HepG2 (cell line): ENCODE results near the gene PDZD4. TPM values are rescaled to one million over a fixed set of nuclear protein-coding genes. Genes with fewer than 3 reads are reported as not detected.

Experiments
- ATAC-seq: fragments of 200-7000 bp; cut with Tn5 transposase; 3 replicates; pipeline ENCODE4 v1.9.1; 2020; ENCODE audit warnings: mild to moderate bottlenecking, moderate library complexity
- BruUV-seq: library from RNA; stranded (reverse); fragments of 400-500 nt; replicated peaks from 2 replicates; lab custom pipeline; 2021; lab: Mats Ljungman, UMichigan
- CTCF ChIA-PET: fragments of 300-600 bp; formaldehyde crosslinking; extraction: SDS; loops from one replicate; lab custom pipeline; 2021; ENCODE audit warnings: low total read pairs, inconsistent platforms, low intra/inter-chr PET ratio; lab: Yijun Ruan, JAX
- POLR2A ChIA-PET: fragments of 350-600 bp; sonication (Branson Sonifier 250); formaldehyde crosslinking; loops from one replicate; lab custom pipeline; 2020; ENCODE audit warnings: antibody characterized with exemption, inconsistent platforms; lab: Yijun Ruan, JAX
- DNase-seq: peaks from one replicate; pipeline ENCODE4 v3.0.0-alpha.2; 2015; ENCODE audit warnings: low spot score
- FAIRE-seq: peaks from 3 replicates; lab custom pipeline; 2011; peaks lifted over from hg19 to GRCh38; lab: Jason Lieb, UNC
- H2AFZ ChIP-seq: one replicate; pipeline ENCODE4 v1.6.1; 2011; ENCODE audit warnings: low read length, inconsistent platforms
- H3K27ac ChIP-seq: fragments of 300-600 bp; 3 replicates; pipeline ENCODE4 v1.8.0; 2011; ENCODE audit warnings: mixed run types, mild to moderate bottlenecking, mixed read lengths, low read length, inconsistent platforms; ENCODE audit not compliant: insufficient read depth; ENCODE audit errors: extremely low read length
- H3K27me3 ChIP-seq, 2 experiments: fragments of 200-600 bp in 1 of 2; 2 replicates in 1 of 2; 3 replicates in 1 of 2; pipeline versions ENCODE4 v1.6.0 to v1.8.0; 2011; ENCODE audit warnings: low read length in 2 of 2, mild to moderate bottlenecking in 2 of 2, moderate library complexity in 2 of 2, inconsistent platforms in 1 of 2; ENCODE audit not compliant: insufficient read depth in 2 of 2, control insufficient read depth in 1 of 2
- H3K36me3 ChIP-seq, 2 experiments: fragments of 200-600 bp in 1 of 2; replicated peaks in 1 of 2; 2 replicates in 1 of 2; 3 replicates in 1 of 2; pipeline versions ENCODE4 v1.5.1 to v1.8.0; 2011; ENCODE audit warnings: low read length in 2 of 2, inconsistent platforms in 1 of 2; ENCODE audit not compliant: insufficient read depth in 2 of 2, control insufficient read depth in 1 of 2
- H3K4me1 ChIP-seq: 2 replicates; pipeline ENCODE4 v1.5.1; 2012; ENCODE audit warnings: low read length, inconsistent platforms; ENCODE audit not compliant: insufficient read depth
- H3K4me2 ChIP-seq: 2 replicates; pipeline ENCODE4 v1.6.0; 2011; ENCODE audit warnings: low read depth, low read length, inconsistent platforms
- H3K4me3 ChIP-seq, 3 experiments: fragments of 200-600 bp in 1 of 3; sonication (generic), shearing (Covaris generic) in 1 of 3; replicated peaks in 1 of 3; 2 replicates each; pipeline ENCODE4 v1.5.1; 2011 to 2016; ENCODE audit warnings: low read length in 3 of 3, inconsistent platforms in 2 of 3, low read depth in 2 of 3, mild to moderate bottlenecking in 2 of 3, control low read depth in 1 of 3, mixed read lengths in 1 of 3; ENCODE audit not compliant: insufficient read depth in 1 of 3
- H3K79me2 ChIP-seq: one replicate; pipeline ENCODE4 v1.6.1; 2011; ENCODE audit warnings: low read length, inconsistent platforms; ENCODE audit not compliant: insufficient read depth
- H3K9ac ChIP-seq: 2 replicates; pipeline ENCODE4 v1.6.0; 2011; ENCODE audit warnings: mild to moderate bottlenecking, low read depth, low read length, inconsistent platforms; ENCODE audit not compliant: insufficient read depth
- H3K9me3 ChIP-seq: 2 replicates; pipeline ENCODE4 v1.5.1; 2012; ENCODE audit warnings: mild to moderate bottlenecking, low read length
- H4K20me1 ChIP-seq: 2 replicates; pipeline ENCODE4 v1.6.0; 2011; ENCODE audit warnings: inconsistent platforms, mild to moderate bottlenecking, low read length, moderate library complexity; ENCODE audit not compliant: insufficient read depth
- AGO1 ChIP-seq: fragments of 200-400 bp; formaldehyde crosslinking; IDR thresholded peaks from 2 replicates; pipeline ENCODE4 v1.6.1; 2017; ENCODE audit warnings: mild to moderate bottlenecking, low read depth, low read length, moderate library complexity; ENCODE audit not compliant: poor library complexity, severe bottlenecking
- IRX3 ChIP-seq: sonication (generic); formaldehyde crosslinking; IDR thresholded peaks from 2 replicates; pipeline ENCODE4 v1.8.1; 2023; ENCODE audit warnings: mild to moderate bottlenecking, low read depth, missing genetic modification reagents, borderline replicate concordance
- MEF2D ChIP-seq: sonication (generic); formaldehyde crosslinking; IDR thresholded peaks from 2 replicates; pipeline ENCODE4 v1.5.1; 2020; ENCODE audit warnings: mild to moderate bottlenecking, missing genetic modification reagents
- NCOA2 ChIP-seq: sonication (generic); formaldehyde crosslinking; IDR thresholded peaks from 2 replicates; pipeline ENCODE4 v1.8.0; 2022; ENCODE audit warnings: inconsistent platforms
- ZBTB33 ChIP-seq: sonication (generic); formaldehyde crosslinking; IDR thresholded peaks from 2 replicates; pipeline ENCODE4 v1.4.0; 2020; ENCODE audit warnings: missing genetic modification reagents
- ZNF354B ChIP-seq: sonication (generic); formaldehyde crosslinking; IDR thresholded peaks from 2 replicates; pipeline ENCODE4 v1.8.0; 2022; ENCODE audit warnings: mild to moderate bottlenecking, missing genetic modification reagents
- ZNF703 ChIP-seq: sonication (generic); formaldehyde crosslinking; IDR thresholded peaks from 2 replicates; pipeline ENCODE4 v1.5.1; 2020; ENCODE audit warnings: missing genetic modification reagents, mild to moderate bottlenecking, moderate library complexity, borderline replicate concordance
- ZNF883 ChIP-seq: sonication (generic); formaldehyde crosslinking; IDR thresholded peaks from 2 replicates; pipeline ENCODE4 v1.5.1; 2020; ENCODE audit warnings: mild to moderate bottlenecking, missing genetic modification reagents; ENCODE audit errors: not compliant biosample characterization
- WGBS: methylation state at CpG from one replicate; pipeline ENCODE4 v1.1.6; 2017; ENCODE audit warnings: low lambda C conversion rate; 5-methylcytosine and 5-hydroxymethylcytosine counted together
- in situ Hi-C: cut with HindIII; loops from 2 replicates; pipeline ENCODE4 v1.10.0; 2017; ENCODE audit warnings: low pct_unique_long_range_greater_than_20kb; ENCODE audit not compliant: extremely low pct_ligation_motif_present
- intact Hi-C: fragments of 100-400 bp; cut with micrococcal nuclease; formaldehyde crosslinking; loops from one replicate; pipeline ENCODE4 v1.10.0; 2022; ENCODE audit not compliant: unreplicated experiment
- polyA plus RNA-seq, 8 experiments: library from polyadenylated mRNA; depleted of rRNA in 3 of 8; stranded (reverse) in 7 of 8; unstranded in 1 of 8; fragments of >200 nt; fragmentation: Illumina TruSeq in 4 of 8; extraction: Trizol in 4 of 8; gene quantifications; 2 replicates each; pipeline versions ENCODE4 v1.2.1 to v1.2.3, GENCODE V29; 2011 to 2016; ENCODE audit warnings: low read depth in 4 of 8, missing spikeins in 1 of 8, mixed read lengths in 1 of 8; ENCODE audit not compliant: insufficient read depth in 1 of 8
- total RNA-seq, 5 experiments: library from RNA; depleted of rRNA; stranded (reverse); fragments of >200 nt; fragmentation: Illumina TruSeq; extraction: Trizol; gene quantifications; 2 replicates each; pipeline ENCODE4 v1.2.3, GENCODE V29; 2016; ENCODE audit warnings: low read depth in 1 of 5
- TF ChIP-seq, protein P1 (sequence below): sonication (generic); formaldehyde crosslinking; IDR thresholded peaks from 2 replicates; pipeline ENCODE4 v1.4.0; 2020; ENCODE audit warnings: mild to moderate bottlenecking, missing genetic modification reagents
- TF ChIP-seq, protein P2 (sequence below): sonication (generic); formaldehyde crosslinking; IDR thresholded peaks from 2 replicates; pipeline ENCODE4 v1.4.0; 2020; ENCODE audit warnings: missing genetic modification reagents; ENCODE audit errors: not compliant biosample characterization
- TF ChIP-seq, protein P3 (sequence below): sonication (generic); formaldehyde crosslinking; IDR thresholded peaks from 2 replicates; pipeline ENCODE4 v1.8.1; 2023; ENCODE audit warnings: mild to moderate bottlenecking, missing genetic modification reagents

The PDZD4 gene
- total and polyA plus RNA-seq, 2 of the 13 experiments (the other 11 are each of a cell fraction or from before 2014, with no cell fraction given): not detected

DNA sequence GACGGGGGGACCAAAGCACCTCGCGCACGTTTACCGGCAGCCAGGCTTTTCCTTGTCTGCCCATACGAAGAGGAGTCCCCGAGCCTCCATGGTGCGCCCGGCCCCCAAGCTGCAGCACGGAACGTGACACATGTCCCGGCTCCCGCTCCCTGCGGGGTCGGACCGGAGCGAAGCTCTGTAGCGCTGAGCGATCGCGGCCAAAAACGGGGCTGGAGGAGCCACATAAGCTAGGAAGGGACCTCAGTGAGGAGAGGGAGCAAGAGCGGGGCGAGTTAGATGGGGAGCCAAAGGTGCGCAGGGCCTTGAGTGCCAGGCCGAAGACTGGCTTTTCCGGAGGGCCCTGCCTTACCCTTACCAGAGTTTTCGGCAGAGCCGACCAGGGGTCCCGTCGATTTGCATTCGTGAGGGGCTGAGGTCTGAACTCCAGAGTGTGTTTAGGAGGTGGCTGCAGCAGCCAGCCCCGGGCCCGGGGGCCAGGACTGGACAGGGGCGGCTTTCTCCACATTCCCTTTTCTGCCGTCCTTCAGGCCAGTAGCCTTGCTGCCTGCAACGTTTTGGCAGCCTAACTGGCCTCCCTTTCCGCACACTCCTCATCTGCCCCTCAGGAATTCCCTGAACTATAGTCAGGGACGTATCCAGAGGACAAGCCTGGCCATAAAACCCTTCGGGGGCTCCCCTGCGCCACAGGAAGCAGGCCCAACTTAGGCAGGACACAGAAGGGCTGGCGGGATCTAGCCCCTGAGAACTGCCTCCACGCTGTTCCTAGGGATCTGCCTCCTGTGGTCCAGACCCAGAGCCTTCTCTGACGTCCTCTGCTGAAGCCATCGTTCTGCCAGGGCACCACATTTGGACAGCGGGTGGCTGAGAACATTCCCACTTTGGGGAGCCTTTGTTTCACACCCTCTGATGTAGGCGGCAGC lies 35.2 kb downstream of the PDZD4 start:
- POLR2A ChIA-PET: interaction anchor here (0.8 to 1.8 kb wide), 11 partner anchors 10 to 218 kb away, joined by 3 to 12 read pairs (median 4); partner anchors contain the start of genes ARHGAP4, PLXNB3 and SRPK3
- no CpG with 5 or more reads among the region's 47 CpGs for WGBS
- in situ Hi-C loops (no loop called here), intact Hi-C loops (no loop called here)
- Histone ChIP-seq H3K27ac (peak overlapping the region; percentile 61), H3K9me3 (no peaks in the 10 kb centered on the region), H4K20me1 (no peaks in the 10 kb centered on the region), H3K36me3 (peaks cover 2 to 3% of the 10 kb centered on the region in 2 experiments; a peak in 1 of 5 replicates), H3K4me1 (peaks cover 27% of the 10 kb centered on the region), H3K27me3 (no peaks in the 10 kb centered on the region; a peak in 1 of 5 replicates), H3K4me2 (peak overlapping the region; percentile 73), H2AFZ (no peak overlapping the region), H3K9ac (peak overlapping the region; percentile 94), H3K4me3 (peak overlapping the region; percentile 65 to 75 (median 68)), H3K79me2 (peaks cover 22% of the 10 kb centered on the region)
- TSS peak; percentile 85 for BruUV-seq
- ATAC-seq: peak; percentile 14
- no peak for DNase-seq
- FAIRE-seq: no peak
- CTCF ChIA-PET: interaction anchor here (1.2 kb wide), 1 partner anchor 31 kb away, joined by 3 read pairs; the partner anchor contains the start of gene PLXNB3
- TF ChIP-seq, protein P1, sequence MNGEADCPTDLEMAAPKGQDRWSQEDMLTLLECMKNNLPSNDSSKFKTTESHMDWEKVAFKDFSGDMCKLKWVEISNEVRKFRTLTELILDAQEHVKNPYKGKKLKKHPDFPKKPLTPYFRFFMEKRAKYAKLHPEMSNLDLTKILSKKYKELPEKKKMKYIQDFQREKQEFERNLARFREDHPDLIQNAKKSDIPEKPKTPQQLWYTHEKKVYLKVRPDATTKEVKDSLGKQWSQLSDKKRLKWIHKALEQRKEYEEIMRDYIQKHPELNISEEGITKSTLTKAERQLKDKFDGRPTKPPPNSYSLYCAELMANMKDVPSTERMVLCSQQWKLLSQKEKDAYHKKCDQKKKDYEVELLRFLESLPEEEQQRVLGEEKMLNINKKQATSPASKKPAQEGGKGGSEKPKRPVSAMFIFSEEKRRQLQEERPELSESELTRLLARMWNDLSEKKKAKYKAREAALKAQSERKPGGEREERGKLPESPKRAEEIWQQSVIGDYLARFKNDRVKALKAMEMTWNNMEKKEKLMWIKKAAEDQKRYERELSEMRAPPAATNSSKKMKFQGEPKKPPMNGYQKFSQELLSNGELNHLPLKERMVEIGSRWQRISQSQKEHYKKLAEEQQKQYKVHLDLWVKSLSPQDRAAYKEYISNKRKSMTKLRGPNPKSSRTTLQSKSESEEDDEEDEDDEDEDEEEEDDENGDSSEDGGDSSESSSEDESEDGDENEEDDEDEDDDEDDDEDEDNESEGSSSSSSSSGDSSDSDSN (CRISPR knock-in tag): peak; percentile 27; the same call in 1 of the 2 replicates
- TF ChIP-seq, protein P2, sequence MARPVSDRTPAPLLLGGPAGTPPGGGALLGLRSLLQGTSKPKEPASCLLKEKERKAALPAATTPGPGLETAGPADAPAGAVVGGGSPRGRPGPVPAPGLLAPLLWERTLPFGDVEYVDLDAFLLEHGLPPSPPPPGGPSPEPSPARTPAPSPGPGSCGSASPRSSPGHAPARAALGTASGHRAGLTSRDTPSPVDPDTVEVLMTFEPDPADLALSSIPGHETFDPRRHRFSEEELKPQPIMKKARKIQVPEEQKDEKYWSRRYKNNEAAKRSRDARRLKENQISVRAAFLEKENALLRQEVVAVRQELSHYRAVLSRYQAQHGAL (CRISPR knock-in tag): no peak
- TF ChIP-seq IRX3 (CRISPR knock-in tag): 0 out of 2 replicates have a peak, but pooled peaks have one; percentile 5
- TF ChIP-seq ZNF703 (CRISPR knock-in tag): no peak
- TF ChIP-seq NCOA2 (CRISPR knock-in tag): no peak
- TF ChIP-seq ZNF883 (CRISPR knock-in tag): peak; percentile 13
- no peak for TF ChIP-seq ZNF354B (CRISPR knock-in tag)
- no peak for TF ChIP-seq AGO1
- no peak for TF ChIP-seq ZBTB33
- 0 out of 2 replicates have a peak, but pooled peaks have one; percentile 24 for TF ChIP-seq MEF2D
- TF ChIP-seq, protein P3, sequence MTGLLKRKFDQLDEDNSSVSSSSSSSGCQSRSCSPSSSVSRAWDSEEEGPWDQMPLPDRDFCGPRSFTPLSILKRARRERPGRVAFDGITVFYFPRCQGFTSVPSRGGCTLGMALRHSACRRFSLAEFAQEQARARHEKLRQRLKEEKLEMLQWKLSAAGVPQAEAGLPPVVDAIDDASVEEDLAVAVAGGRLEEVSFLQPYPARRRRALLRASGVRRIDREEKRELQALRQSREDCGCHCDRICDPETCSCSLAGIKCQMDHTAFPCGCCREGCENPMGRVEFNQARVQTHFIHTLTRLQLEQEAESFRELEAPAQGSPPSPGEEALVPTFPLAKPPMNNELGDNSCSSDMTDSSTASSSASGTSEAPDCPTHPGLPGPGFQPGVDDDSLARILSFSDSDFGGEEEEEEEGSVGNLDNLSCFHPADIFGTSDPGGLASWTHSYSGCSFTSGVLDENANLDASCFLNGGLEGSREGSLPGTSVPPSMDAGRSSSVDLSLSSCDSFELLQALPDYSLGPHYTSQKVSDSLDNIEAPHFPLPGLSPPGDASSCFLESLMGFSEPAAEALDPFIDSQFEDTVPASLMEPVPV (CRISPR knock-in tag): 0 out of 2 replicates have a peak, but pooled peaks have one; percentile 61
